ENCODE data around the gene PSMA4.

DNA sequence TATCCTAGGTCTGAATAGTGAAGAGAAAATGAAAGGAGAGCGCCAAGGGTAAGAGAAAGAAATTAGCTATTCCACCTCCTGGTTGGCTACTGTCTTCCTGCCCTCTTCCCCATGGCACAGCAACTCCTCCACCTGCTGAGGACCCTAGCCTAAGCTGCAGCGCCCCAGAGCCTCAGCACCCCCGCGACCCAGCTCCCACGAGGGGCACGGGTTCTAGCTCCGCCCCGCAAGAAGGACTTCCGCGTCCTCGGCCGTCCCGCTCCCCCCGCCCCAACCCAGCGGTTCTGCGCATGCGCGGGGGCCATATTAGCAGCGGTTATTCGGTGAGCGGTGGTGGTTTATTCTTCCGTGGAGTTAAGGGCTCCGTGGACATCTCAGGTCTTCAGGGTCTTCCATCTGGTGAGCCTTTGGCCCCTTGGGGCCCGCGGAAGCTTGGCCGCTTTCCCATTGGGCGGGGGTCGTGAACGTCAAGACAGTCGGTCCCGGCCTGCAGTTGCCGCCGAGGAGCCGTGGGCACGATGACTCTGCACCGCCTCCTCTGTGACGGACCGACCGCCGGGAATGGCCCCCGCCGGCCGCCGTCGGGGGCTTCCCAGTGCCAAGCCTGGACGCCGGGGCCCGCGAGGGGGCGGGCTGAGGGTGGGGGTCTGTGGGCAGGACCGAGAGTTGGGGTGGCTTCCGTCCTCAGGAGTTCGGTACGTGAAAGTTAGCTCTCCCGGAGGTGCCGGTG is at the start of gene PSMA4:
- TF ChIP-seq GATA2 (IDR thresholded peaks at IDR 0.05; ENCODE audit: low read depth, low read length), result no peak
- TF ChIP-seq GATA3 (IDR thresholded peaks at IDR 0.05; ENCODE audit: low read depth, low read length), result no peak
